Calu3 (cell line): Measurements from ENCODE around the gene VIL1. TPM values are rescaled to one million over a fixed set of nuclear protein-coding genes. Genes with fewer than 3 reads are reported as not detected.

Experiments
- BruUV-seq: library from RNA; stranded (reverse); fragments of 400-500 nt; replicated peaks from 2 replicates; lab custom pipeline; 2021; lab: Mats Ljungman, UMichigan
- CTCF ChIA-PET: fragments of 300-600 bp; sonication (Branson Sonifier 250); formaldehyde crosslinking; loops from one replicate; lab custom pipeline; 2022; ENCODE audit warnings: antibody characterized with exemption; lab: Charles Lee
- DNase-seq: peaks from one replicate; pipeline ENCODE4 v3.0.0; 2022
- H3K27ac Mint-ChIP-seq: one replicate; pipeline ENCODE4 v1.8.0; 2022; ENCODE audit warnings: mixed read lengths; ENCODE audit not compliant: unreplicated experiment
- H3K27me3 Mint-ChIP-seq: one replicate; pipeline ENCODE4 v1.8.0; 2022; ENCODE audit warnings: mixed read lengths; ENCODE audit not compliant: unreplicated experiment
- H3K36me3 Mint-ChIP-seq: one replicate; pipeline ENCODE4 v1.8.0; 2022; ENCODE audit warnings: mild to moderate bottlenecking, moderate library complexity, mixed read lengths; ENCODE audit not compliant: insufficient read depth, unreplicated experiment
- H3K4me1 Mint-ChIP-seq: one replicate; pipeline ENCODE4 v1.8.0; 2022; ENCODE audit warnings: mild to moderate bottlenecking, low read depth, mixed read lengths; ENCODE audit not compliant: unreplicated experiment
- H3K4me3 Mint-ChIP-seq: one replicate; pipeline ENCODE4 v1.8.0; 2022; ENCODE audit warnings: mild to moderate bottlenecking, low read depth, moderate library complexity, mixed read lengths; ENCODE audit not compliant: unreplicated experiment
- H3K9me3 Mint-ChIP-seq: one replicate; pipeline ENCODE4 v1.8.0; 2022; ENCODE audit warnings: low read depth, mixed read lengths; ENCODE audit not compliant: unreplicated experiment
- intact Hi-C: fragments of 100-400 bp; cut with micrococcal nuclease; formaldehyde crosslinking; loops from one replicate; pipeline ENCODE4 v1.10.0; 2022; ENCODE audit not compliant: unreplicated experiment
- total RNA-seq: library from RNA; stranded (reverse); gene quantifications from 2 replicates; pipeline ENCODE4 v1.2.3, GENCODE V29; 2022
- TF ChIP-seq, protein P1 (sequence below): fragments of 200-600 bp; IDR thresholded peaks from one replicate; pipeline ENCODE4 v1.8.0; 2022; ENCODE audit warnings: antibody characterized with exemption; ENCODE audit not compliant: unreplicated experiment

Gene VIL1
- total RNA-seq, 1 experiment from 2014 or later = 9.0 TPM

DNA sequence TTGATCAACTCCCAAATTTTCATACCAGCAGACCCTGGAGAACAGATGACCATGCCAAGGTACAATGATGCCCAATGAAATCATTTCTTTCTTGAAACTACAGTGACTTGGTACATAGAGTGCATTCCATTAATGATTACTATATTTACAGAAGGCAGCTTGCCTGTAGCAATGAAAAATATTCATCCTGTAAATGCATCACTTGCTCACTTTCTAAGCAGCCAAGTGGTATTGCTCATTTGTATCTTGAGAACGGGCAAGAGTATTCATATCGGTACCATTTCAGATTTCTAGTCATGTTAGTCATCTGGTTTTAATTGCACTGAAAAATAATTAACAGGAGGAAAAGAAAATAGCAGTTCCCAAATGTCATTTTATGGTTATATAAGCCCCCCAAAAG lies 59.6 kb downstream of the VIL1 start:
- H3K9me3 Mint-ChIP-seq = no peaks in the 10 kb centered on the region
- DNase-seq = no peak
- intact Hi-C loops = no loop called here
- no peaks in the 10 kb centered on the region for H3K4me1 Mint-ChIP-seq
- H3K36me3 Mint-ChIP-seq = peaks cover 20% of the 10 kb centered on the region
- BruUV-seq = no TSS peak
- H3K27ac Mint-ChIP-seq = no peak overlapping the region
- H3K27me3 Mint-ChIP-seq = no peaks in the 10 kb centered on the region
- H3K4me3 Mint-ChIP-seq = no peak overlapping the region
- TF ChIP-seq, protein P1, sequence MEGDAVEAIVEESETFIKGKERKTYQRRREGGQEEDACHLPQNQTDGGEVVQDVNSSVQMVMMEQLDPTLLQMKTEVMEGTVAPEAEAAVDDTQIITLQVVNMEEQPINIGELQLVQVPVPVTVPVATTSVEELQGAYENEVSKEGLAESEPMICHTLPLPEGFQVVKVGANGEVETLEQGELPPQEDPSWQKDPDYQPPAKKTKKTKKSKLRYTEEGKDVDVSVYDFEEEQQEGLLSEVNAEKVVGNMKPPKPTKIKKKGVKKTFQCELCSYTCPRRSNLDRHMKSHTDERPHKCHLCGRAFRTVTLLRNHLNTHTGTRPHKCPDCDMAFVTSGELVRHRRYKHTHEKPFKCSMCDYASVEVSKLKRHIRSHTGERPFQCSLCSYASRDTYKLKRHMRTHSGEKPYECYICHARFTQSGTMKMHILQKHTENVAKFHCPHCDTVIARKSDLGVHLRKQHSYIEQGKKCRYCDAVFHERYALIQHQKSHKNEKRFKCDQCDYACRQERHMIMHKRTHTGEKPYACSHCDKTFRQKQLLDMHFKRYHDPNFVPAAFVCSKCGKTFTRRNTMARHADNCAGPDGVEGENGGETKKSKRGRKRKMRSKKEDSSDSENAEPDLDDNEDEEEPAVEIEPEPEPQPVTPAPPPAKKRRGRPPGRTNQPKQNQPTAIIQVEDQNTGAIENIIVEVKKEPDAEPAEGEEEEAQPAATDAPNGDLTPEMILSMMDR = no peak
- CTCF ChIA-PET = no interaction called here

DNA sequence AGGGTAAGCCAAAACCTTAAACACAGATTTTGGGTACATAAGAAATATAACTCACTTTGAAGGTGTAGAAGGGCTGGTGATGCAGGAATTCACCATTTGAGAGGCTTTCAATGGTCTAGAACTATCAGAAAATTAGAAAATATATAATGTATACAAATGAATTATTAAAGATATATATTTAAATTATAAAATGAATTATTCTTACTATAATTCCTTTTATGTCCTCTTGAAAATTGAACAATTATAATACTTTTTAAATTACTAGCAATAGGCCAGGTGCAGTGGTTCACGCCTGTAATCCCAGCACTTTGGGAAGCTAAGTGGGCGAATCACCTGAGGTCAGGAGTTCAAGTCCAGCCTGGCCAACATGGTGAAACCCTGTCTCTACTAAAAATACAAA lies 60.7 kb downstream of the VIL1 start:
- TF ChIP-seq, protein P1 = no peak
- Mint-ChIP-seq H3K27me3 (no peaks in the 10 kb centered on the region), H3K36me3 (peaks cover 16% of the 10 kb centered on the region), H3K27ac (no peak overlapping the region), H3K4me1 (no peaks in the 10 kb centered on the region), H3K4me3 (no peak overlapping the region), H3K9me3 (no peaks in the 10 kb centered on the region)
- CTCF ChIA-PET = interaction anchor here (0.7 kb wide), 1 partner anchor 92 kb away, joined by 3 read pairs; no protein-coding TSS in a partner anchor
- no peak for DNase-seq
- no TSS peak for BruUV-seq
- intact Hi-C loops = no loop called here

DNA sequence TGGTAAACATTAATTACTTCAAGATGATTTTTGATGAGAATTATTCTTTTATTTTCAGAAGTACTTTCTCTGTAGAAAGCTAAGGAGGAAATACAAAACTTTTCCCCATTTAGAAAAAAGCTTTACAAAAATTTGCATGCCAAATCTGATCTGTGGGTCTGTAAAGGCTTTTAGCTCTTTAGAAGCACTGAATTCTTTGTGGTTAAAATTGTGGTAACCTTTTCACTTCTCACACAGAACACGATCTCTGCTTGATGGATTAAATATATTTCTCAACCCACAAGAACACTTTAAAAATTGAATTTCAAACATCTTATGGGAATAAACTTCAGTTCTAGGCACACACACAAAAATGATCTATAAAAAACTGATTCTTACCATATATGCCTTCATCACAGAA lies 63.7 kb downstream of the VIL1 start:
- peaks cover 15% of the 10 kb centered on the region for H3K36me3 Mint-ChIP-seq
- no peaks in the 10 kb centered on the region for H3K27me3 Mint-ChIP-seq
- no peak overlapping the region for H3K27ac Mint-ChIP-seq
- TF ChIP-seq, protein P1 = no peak
- BruUV-seq = no TSS peak
- intact Hi-C loops = no loop called here
- no peak for DNase-seq
- CTCF ChIA-PET = no interaction called here
- no peaks in the 10 kb centered on the region for H3K9me3 Mint-ChIP-seq
- H3K4me1 Mint-ChIP-seq = no peaks in the 10 kb centered on the region
- no peak overlapping the region for H3K4me3 Mint-ChIP-seq

DNA sequence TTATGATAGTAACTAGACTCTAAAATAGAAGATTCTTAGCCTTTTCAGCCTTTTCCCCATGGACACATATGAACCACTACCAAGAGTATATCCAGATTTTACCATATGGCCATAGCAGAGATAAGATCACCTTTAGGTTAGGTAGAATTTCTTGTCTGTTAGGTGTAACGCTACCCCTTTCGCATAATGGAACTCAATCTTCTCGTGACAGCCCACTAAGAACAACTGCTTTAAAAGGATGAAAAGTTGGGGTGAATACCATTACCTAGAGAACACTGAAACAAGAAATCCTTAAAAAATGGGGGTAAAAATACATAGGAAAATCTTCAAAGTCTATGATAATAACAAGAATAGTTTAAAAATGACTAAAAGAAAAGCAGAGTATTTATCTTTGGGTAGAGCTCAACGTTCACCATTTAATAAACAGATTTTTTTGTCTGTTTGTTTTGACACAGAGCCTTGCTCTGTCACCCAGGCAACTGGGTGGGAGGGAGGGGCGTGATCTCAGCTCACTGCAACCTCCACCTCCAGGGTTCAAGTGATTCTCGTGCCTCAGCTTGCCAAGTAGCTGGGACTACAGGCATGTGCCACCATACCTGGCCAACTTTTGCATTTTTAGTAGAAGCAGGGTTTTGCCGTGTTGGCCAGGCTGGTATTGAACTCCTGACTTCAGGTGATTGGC lies 67.2 kb downstream of the VIL1 start:
- TF ChIP-seq, protein P1 = no peak
- H3K4me1 Mint-ChIP-seq = no peaks in the 10 kb centered on the region
- no peaks in the 10 kb centered on the region for H3K27me3 Mint-ChIP-seq
- H3K27ac Mint-ChIP-seq = no peak overlapping the region
- no peak for DNase-seq
- BruUV-seq = no TSS peak
- no peak overlapping the region for H3K4me3 Mint-ChIP-seq
- intact Hi-C loops = no loop called here
- peaks cover 15% of the 10 kb centered on the region for H3K36me3 Mint-ChIP-seq
- H3K9me3 Mint-ChIP-seq = no peaks in the 10 kb centered on the region
- CTCF ChIA-PET = interaction anchor here (0.5 kb wide), 1 partner anchor 188 kb away, joined by 3 read pairs; no protein-coding TSS in a partner anchor
